Mesodermal cell (in vitro differentiated cells): ENCODE measurements around the gene SCAMP5.

Experiments used
- H3K27ac ChIP-seq: 2 replicates; pipeline ENCODE4 v1.7.0; 2013; ENCODE audit warnings: mild to moderate bottlenecking, low read depth, low read length, moderate library complexity; ENCODE audit not compliant: severe bottlenecking
- H3K36me3 ChIP-seq: 2 replicates; pipeline ENCODE4 v1.7.1; 2013; ENCODE audit warnings: mild to moderate bottlenecking, low read length, moderate library complexity; ENCODE audit not compliant: control insufficient read depth, insufficient read depth
- H3K4me1 ChIP-seq: one replicate; pipeline ENCODE4 v1.7.1; 2013; ENCODE audit warnings: mild to moderate bottlenecking, low read length; ENCODE audit not compliant: insufficient read depth, control insufficient read depth, poor library complexity, severe bottlenecking
- H3K4me3 ChIP-seq: 2 replicates; pipeline ENCODE4 v1.7.0; 2013; ENCODE audit warnings: low read length, control low read depth, mild to moderate bottlenecking; ENCODE audit not compliant: insufficient read depth, poor library complexity, severe bottlenecking; ENCODE audit errors: extremely low read depth
- H3K9me3 ChIP-seq: 2 replicates; pipeline ENCODE4 v1.7.1; 2013; ENCODE audit warnings: mild to moderate bottlenecking, low read length, moderate library complexity; ENCODE audit not compliant: control insufficient read depth
- WGBS, 2 experiments: methylation state at CpG; one replicate each; pipeline ENCODE4 v1.1.5; 2013; ENCODE audit warnings: missing lambda C conversion rate in 2 of 2; ENCODE audit not compliant: insufficient coverage in 2 of 2; 5-methylcytosine and 5-hydroxymethylcytosine counted together

The SCAMP5 gene

GRCh38 chr15:75021341-75021740, 26.0 kb downstream of the SCAMP5 start:
- no peak overlapping the region for H3K27ac ChIP-seq
- H3K4me3 ChIP-seq, result no peak overlapping the region
- no peaks in the 10 kb centered on the region for H3K36me3 ChIP-seq
- H3K4me1 ChIP-seq, result no peaks in the 10 kb centered on the region
- WGBS, 2 experiments, result 82 to 90% methylated on average over 1 to 4 of the region's 8 CpGs
- no peaks in the 10 kb centered on the region for H3K9me3 ChIP-seq

GRCh38 chr15:75022783-75023180, 27.4 kb downstream of the SCAMP5 start:
- 83 to 100% methylated on average over 1 of the region's 2 CpGs for WGBS, 2 experiments

GRCh38 chr15:75023181-75023871, 28.0 kb downstream of the SCAMP5 start, which contains the start of gene PPCDC:
TSS of gene PPCDC (plus strand) at chr15:75023590. CDS start at chr15:75028319, 4,729 bp downstream.
- Histone ChIP-seq H3K27ac (peak within 1 kb of the TSS; percentile 55), H3K4me3 (peak within 1 kb of the TSS; percentile 84)

More at GRCh38 chr15:75022783-75023180, 27.4 kb downstream of the SCAMP5 start:
- no peaks in the 10 kb centered on the region for H3K4me1 ChIP-seq
- no peaks in the 10 kb centered on the region for H3K9me3 ChIP-seq
- no peaks in the 10 kb centered on the region for H3K36me3 ChIP-seq
- no peak overlapping the region for H3K4me3 ChIP-seq
- no peak overlapping the region for H3K27ac ChIP-seq

DNA sequence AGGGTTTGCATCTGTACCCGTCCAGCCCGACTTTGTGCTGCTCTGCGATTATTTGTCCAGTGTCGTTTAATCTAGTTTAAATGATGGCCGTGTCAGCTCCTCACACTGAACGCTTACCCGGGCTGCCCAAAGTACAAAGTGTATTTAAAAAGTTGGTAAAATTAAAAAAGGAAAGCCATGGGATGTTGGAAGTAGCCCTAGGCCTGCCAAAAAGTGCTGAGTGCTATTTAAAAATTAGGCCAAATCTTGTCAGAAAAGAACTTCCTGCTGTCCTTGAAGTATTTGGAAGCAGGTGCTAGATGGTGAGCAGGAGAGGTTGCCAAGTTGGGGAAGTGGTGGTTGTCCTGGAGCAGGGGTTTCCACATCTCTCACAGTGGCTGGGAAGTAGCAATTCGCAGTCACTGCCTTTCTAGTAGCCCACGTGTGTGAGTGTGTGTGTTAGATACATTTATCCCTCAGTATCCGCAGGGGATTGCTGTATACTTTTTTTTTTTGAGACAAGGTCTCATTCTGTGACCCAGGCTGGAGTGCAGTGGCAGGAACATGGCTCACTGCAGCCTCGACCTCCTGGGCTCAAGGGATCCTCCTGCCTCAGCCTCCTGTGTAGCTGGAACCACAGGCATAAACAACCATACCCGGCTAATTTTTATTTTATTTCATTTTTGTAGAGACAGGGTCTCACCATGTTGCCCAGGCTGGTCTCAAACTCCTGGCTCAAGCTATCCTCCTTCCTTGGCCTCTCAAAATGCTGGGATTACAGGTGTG, 28.7 kb downstream of the SCAMP5 start:
- H3K4me1 ChIP-seq, result no peaks in the 10 kb centered on the region
- no peaks in the 10 kb centered on the region for H3K36me3 ChIP-seq
- 44 to 45% methylated on average over 4 to 5 of the region's 12 CpGs for WGBS, 2 experiments
- H3K9me3 ChIP-seq, result no peaks in the 10 kb centered on the region
- H3K27ac ChIP-seq, result peak overlapping the region; percentile 55
- H3K4me3 ChIP-seq, result peak overlapping the region; percentile 84

More at GRCh38 chr15:75023181-75023871, 28.0 kb downstream of the SCAMP5 start, which contains the start of gene PPCDC:
- no peaks in the 10 kb centered on the region for H3K4me1 ChIP-seq
- H3K36me3 ChIP-seq, result no peaks in the 10 kb centered on the region
- 0 to 1% methylated on average over 22 to 31 of the region's 40 CpGs for WGBS, 2 experiments
- H3K9me3 ChIP-seq, result no peaks in the 10 kb centered on the region

- H3K4me1 ChIP-seq, result peaks cover 7% of the 10 kb centered on the region
- H3K27ac ChIP-seq, result no peak overlapping the region
- 67 to 100% methylated on average over 1 of the region's 3 CpGs for WGBS, 2 experiments
- H3K9me3 ChIP-seq, result no peaks in the 10 kb centered on the region
- no peak overlapping the region for H3K4me3 ChIP-seq
- H3K36me3 ChIP-seq, result peaks cover 2% of the 10 kb centered on the region
These were observed 29.7 kb downstream of the SCAMP5 start for GRCh38 chr15:75025107-75025506.

DNA sequence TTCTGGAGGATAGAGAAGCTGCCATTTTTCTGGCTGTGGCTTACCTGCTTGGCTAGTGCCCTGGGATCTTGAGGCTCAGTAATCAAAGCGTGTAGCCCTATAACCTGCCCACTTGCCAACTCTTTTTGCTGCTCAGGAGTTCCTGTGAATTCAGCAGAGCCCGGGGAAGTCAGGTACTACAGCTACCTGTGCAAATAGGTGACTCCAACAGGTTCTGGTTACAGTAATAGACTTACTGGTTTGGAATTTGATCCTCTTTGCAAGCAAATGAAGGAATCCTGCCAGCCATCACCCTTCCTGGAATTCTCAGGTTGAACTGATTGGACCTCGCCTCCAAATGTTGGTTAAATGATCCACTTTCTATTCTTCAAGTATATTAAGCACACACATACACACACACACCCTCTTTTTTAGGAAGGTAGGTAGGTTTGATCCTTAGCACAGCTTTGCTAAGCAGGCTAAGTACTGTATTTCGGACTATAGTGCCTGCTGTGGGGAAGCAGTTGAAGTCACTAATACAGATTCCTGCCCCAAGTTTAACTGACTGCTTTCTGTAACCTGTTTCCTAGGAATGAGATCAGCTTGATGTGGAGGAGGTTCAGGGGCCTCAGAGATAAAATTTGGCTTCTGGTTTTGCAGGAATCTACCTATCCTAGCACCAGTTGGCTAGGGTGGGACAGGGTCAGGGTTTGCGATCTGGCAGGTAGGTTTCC, 30.3 kb downstream of the SCAMP5 start:
- H3K9me3 ChIP-seq, result no peaks in the 10 kb centered on the region
- WGBS, 2 experiments, result 91 to 98% methylated on average over 3 to 5 of the region's 5 CpGs
- no peak overlapping the region for H3K4me3 ChIP-seq
- peaks cover 8% of the 10 kb centered on the region for H3K36me3 ChIP-seq
- peaks cover 7% of the 10 kb centered on the region for H3K4me1 ChIP-seq
- H3K27ac ChIP-seq, result no peak overlapping the region

DNA sequence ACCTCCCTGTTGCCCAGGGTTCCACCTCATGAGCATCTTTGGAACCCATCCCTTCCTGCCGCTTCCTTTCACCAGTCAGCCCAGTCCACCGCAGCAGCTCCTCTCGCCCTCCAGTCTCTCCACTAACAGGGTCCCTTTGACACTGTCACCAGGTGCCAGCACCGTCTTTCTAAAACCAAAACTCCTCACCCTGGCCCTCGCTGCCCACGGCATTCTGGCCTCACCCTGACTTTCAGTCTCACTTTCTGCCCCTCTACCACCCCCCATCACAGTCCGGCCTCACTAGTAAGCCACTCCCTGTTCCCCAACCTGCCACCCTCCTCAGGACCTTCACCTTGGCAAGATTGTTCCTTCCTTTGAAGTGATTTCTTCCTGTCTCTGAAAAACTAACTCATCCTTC, 32.2 kb downstream of the SCAMP5 start:
- WGBS, 2 experiments, result 91 to 96% methylated on average over 7 of the region's 7 CpGs
- H3K27ac ChIP-seq, result no peak overlapping the region
- peaks cover 14% of the 10 kb centered on the region for H3K36me3 ChIP-seq

DNA sequence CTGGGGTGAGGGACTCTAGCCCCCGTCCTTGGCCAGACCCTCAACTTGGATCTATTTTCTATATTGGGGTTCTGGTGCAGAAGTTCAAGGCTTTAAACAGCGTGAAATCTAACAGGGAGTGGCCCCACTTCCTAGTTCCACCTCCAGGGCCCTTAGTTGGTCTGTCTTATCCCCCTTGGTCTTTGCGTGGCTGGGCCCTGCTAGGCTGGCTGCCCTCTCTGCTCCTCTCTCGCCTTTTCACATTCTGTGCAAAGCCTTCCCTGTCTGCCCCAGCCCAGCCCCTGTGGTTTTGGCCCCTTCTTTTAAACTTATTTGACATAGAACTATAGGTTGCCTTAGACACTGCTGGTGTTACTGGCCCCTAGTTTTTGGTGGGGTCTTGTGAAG, 33.6 kb downstream of the SCAMP5 start:
- H3K9me3 ChIP-seq, result no peaks in the 10 kb centered on the region
- no peak overlapping the region for H3K4me3 ChIP-seq
- H3K36me3 ChIP-seq, result peaks cover 14% of the 10 kb centered on the region
- peaks cover 16% of the 10 kb centered on the region for H3K4me1 ChIP-seq
- WGBS, 2 experiments, result 86% methylated on average over 3 to 4 of the region's 4 CpGs
- no peak overlapping the region for H3K27ac ChIP-seq

More for the DNA sequence above, 32.2 kb downstream of the SCAMP5 start:
- H3K9me3 ChIP-seq, result no peaks in the 10 kb centered on the region
- H3K4me1 ChIP-seq, result peaks cover 16% of the 10 kb centered on the region
- H3K4me3 ChIP-seq, result no peak overlapping the region

- Histone ChIP-seq H3K4me1 (peaks cover 16% of the 10 kb centered on the region), H3K9me3 (no peaks in the 10 kb centered on the region), H3K36me3 (peaks cover 17% of the 10 kb centered on the region), H3K4me3 (no peak overlapping the region), H3K27ac (no peak overlapping the region)
- WGBS, 2 experiments, result 42 to 69% methylated on average over 5 to 8 of the region's 12 CpGs
These were observed 34.1 kb downstream of the SCAMP5 start for GRCh38 chr15:75029378-75030022.

GRCh38 chr15:75030023-75030413, 34.7 kb downstream of the SCAMP5 start:
- H3K9me3 ChIP-seq, result no peaks in the 10 kb centered on the region
- peak overlapping the region; percentile 8 for H3K27ac ChIP-seq
- peaks cover 16% of the 10 kb centered on the region for H3K4me1 ChIP-seq
- H3K36me3 ChIP-seq, result peaks cover 19% of the 10 kb centered on the region
- WGBS, 2 experiments, result 80 to 83% methylated on average over 1 to 2 of the region's 2 CpGs
- H3K4me3 ChIP-seq, result no peak overlapping the region
